Nephron progenitor cell (in vitro differentiated cells): Measurements from ENCODE around the gene NABP1.
A peak's percentile ranks its signal among the peaks of the same experiment; 100 is the strongest.

ENCODE experiments used
- DNase-seq: peaks from one replicate; pipeline ENCODE4 v3.0.0; 2021
- H3K27ac Mint-ChIP-seq: 2 replicates; pipeline ENCODE4 v1.8.0; 2021; ENCODE audit warnings: mild to moderate bottlenecking, moderate library complexity, mixed read lengths
- H3K27me3 Mint-ChIP-seq: 2 replicates; pipeline ENCODE4 v1.8.0; 2021; ENCODE audit warnings: mild to moderate bottlenecking, low read depth, mixed read lengths; ENCODE audit not compliant: poor library complexity
- H3K36me3 Mint-ChIP-seq: 2 replicates; pipeline ENCODE4 v1.8.0; 2021; ENCODE audit warnings: low read depth, mixed read lengths
- H3K4me1 Mint-ChIP-seq: 2 replicates; pipeline ENCODE4 v1.8.0; 2021; ENCODE audit warnings: mixed read lengths
- H3K4me3 Mint-ChIP-seq: 2 replicates; pipeline ENCODE4 v1.8.0; 2021; ENCODE audit warnings: mild to moderate bottlenecking, moderate library complexity, mixed read lengths
- H3K9me3 Mint-ChIP-seq: 2 replicates; pipeline ENCODE4 v1.8.0; 2021; ENCODE audit warnings: mild to moderate bottlenecking, moderate library complexity, mixed read lengths
- TF ChIP-seq, protein P1 (sequence below): fragments of 200-600 bp; sonication (generic); IDR thresholded peaks from 2 replicates; pipeline ENCODE4 v1.5.0; 2021; ENCODE audit warnings: antibody characterized with exemption

Gene NABP1

GRCh38 chr2:191696001-191696400 lies 18.1 kb downstream of the NABP1 start:
- peaks cover 7% of the 10 kb centered on the region for H3K9me3 Mint-ChIP-seq
- no peaks in the 10 kb centered on the region for H3K36me3 Mint-ChIP-seq
- no peak for DNase-seq
- peaks cover 6% of the 10 kb centered on the region for H3K4me1 Mint-ChIP-seq
- no peak overlapping the region for H3K27ac Mint-ChIP-seq
- no peak overlapping the region for H3K4me3 Mint-ChIP-seq
- H3K27me3 Mint-ChIP-seq = peaks cover 2% of the 10 kb centered on the region
- TF ChIP-seq, protein P1, sequence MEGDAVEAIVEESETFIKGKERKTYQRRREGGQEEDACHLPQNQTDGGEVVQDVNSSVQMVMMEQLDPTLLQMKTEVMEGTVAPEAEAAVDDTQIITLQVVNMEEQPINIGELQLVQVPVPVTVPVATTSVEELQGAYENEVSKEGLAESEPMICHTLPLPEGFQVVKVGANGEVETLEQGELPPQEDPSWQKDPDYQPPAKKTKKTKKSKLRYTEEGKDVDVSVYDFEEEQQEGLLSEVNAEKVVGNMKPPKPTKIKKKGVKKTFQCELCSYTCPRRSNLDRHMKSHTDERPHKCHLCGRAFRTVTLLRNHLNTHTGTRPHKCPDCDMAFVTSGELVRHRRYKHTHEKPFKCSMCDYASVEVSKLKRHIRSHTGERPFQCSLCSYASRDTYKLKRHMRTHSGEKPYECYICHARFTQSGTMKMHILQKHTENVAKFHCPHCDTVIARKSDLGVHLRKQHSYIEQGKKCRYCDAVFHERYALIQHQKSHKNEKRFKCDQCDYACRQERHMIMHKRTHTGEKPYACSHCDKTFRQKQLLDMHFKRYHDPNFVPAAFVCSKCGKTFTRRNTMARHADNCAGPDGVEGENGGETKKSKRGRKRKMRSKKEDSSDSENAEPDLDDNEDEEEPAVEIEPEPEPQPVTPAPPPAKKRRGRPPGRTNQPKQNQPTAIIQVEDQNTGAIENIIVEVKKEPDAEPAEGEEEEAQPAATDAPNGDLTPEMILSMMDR = no peak

- H3K4me3 Mint-ChIP-seq = no peak overlapping the region
- peaks cover 14% of the 10 kb centered on the region for H3K4me1 Mint-ChIP-seq
- H3K36me3 Mint-ChIP-seq = peaks cover 9% of the 10 kb centered on the region
- TF ChIP-seq, protein P1 = no peak
- no peak for DNase-seq
- peaks cover 16% of the 10 kb centered on the region for H3K9me3 Mint-ChIP-seq
- no peak overlapping the region for H3K27ac Mint-ChIP-seq
- H3K27me3 Mint-ChIP-seq = peaks cover 2% of the 10 kb centered on the region
Measured at GRCh38 chr2:191696966-191697365, 19.0 kb downstream of the NABP1 start.

- Mint-ChIP-seq H3K9me3 (peaks cover 21% of the 10 kb centered on the region), H3K4me3 (no peak overlapping the region), H3K4me1 (peaks cover 15% of the 10 kb centered on the region), H3K27me3 (peaks cover 2% of the 10 kb centered on the region), H3K27ac (no peak overlapping the region), H3K36me3 (peaks cover 13% of the 10 kb centered on the region)
- TF ChIP-seq, protein P1 = no peak
- no peak for DNase-seq
Measured at GRCh38 chr2:191697870-191698269, 19.9 kb downstream of the NABP1 start.

DNA sequence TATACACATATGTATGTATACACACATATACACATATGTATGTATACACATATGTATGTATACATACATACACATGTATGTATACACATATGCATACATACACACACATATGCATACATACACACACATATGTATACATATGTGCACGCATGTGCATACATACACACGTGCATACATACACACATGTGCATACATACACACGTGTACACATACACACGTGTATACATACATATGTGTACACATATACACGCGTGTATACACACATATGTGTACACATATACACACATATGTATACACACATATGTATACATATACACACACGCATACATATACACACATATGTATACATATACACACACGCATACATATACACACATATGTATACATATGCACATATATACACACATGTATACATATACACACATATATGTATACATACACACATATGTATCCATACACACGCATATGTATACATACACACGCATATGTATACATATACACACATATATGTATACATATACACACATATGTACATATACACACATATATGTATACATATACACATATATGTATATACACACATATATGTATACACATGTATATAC lies 21.5 kb downstream of the NABP1 start:
- no peak for DNase-seq

GRCh38 chr2:191701029-191701428 lies 23.1 kb downstream of the NABP1 start:
- Mint-ChIP-seq H3K27me3 (peaks cover 2% of the 10 kb centered on the region), H3K4me1 (peaks cover 20% of the 10 kb centered on the region), H3K27ac (peak overlapping the region; percentile 86), H3K36me3 (peaks cover 13% of the 10 kb centered on the region), H3K4me3 (no peak overlapping the region), H3K9me3 (peaks cover 21% of the 10 kb centered on the region)
- TF ChIP-seq, protein P1 = no peak
- DNase-seq = no peak

More for the DNA sequence above, 21.5 kb downstream of the NABP1 start:
- Mint-ChIP-seq H3K27ac (no peak overlapping the region), H3K36me3 (peaks cover 13% of the 10 kb centered on the region), H3K4me3 (no peak overlapping the region), H3K4me1 (peaks cover 20% of the 10 kb centered on the region), H3K27me3 (peaks cover 2% of the 10 kb centered on the region), H3K9me3 (peaks cover 21% of the 10 kb centered on the region)
- TF ChIP-seq, protein P1 = no peak

- Mint-ChIP-seq H3K27ac (peak overlapping the region; percentile 86), H3K36me3 (peaks cover 13% of the 10 kb centered on the region), H3K27me3 (peaks cover 2% of the 10 kb centered on the region), H3K4me3 (no peak overlapping the region), H3K9me3 (peaks cover 21% of the 10 kb centered on the region), H3K4me1 (peaks cover 20% of the 10 kb centered on the region)
- TF ChIP-seq, protein P1 = no peak
- no peak for DNase-seq
Measured at GRCh38 chr2:191701696-191702095, 23.8 kb downstream of the NABP1 start.
